GM23338 (cell line): Measurements from ENCODE around the gene ZNF491. TPM values are rescaled to one million over a fixed set of nuclear protein-coding genes. Genes with fewer than 3 reads are reported as not detected.

Source experiments
- ATAC-seq: fragments of 200-7000 bp; cut with Tn5 transposase; 3 replicates; pipeline ENCODE4 v1.9.1; 2020
- DNase-seq: peaks from one replicate; pipeline ENCODE4 v3.0.0-alpha.2; 2015; ENCODE audit warnings: low spot score
- H2AFZ ChIP-seq: fragments of 200-600 bp; sonication (generic); 2 replicates; pipeline ENCODE4 v1.8.0; 2016; ENCODE audit warnings: antibody characterized with exemption, mild to moderate bottlenecking, moderate library complexity
- H3F3A ChIP-seq: fragments of 200-600 bp; sonication (generic); replicated peaks from 2 replicates; pipeline ENCODE4 v1.8.0; 2017; ENCODE audit warnings: antibody characterized with exemption, mixed run types, low read depth
- H3K27ac ChIP-seq: fragments of 200-600 bp; sonication (generic); 2 replicates; pipeline ENCODE4 v1.6.1; 2016; ENCODE audit warnings: low read depth
- H3K27me3 ChIP-seq: fragments of 200-600 bp; sonication (generic); 2 replicates; pipeline ENCODE4 v1.8.0; 2016; ENCODE audit warnings: mild to moderate bottlenecking, mixed run types, moderate library complexity; ENCODE audit not compliant: insufficient read depth
- H3K36me3 ChIP-seq: fragments of 200-600 bp; sonication (generic); 2 replicates; pipeline ENCODE4 v1.8.0; 2016; ENCODE audit warnings: mild to moderate bottlenecking; ENCODE audit not compliant: insufficient read depth
- H3K4me1 ChIP-seq: fragments of 200-600 bp; sonication (generic); 2 replicates; pipeline ENCODE4 v1.8.0; 2016; ENCODE audit warnings: mild to moderate bottlenecking, moderate library complexity; ENCODE audit not compliant: insufficient read depth
- H3K4me2 ChIP-seq: fragments of 200-600 bp; sonication (generic); 2 replicates; pipeline ENCODE4 v1.7.1; 2017; ENCODE audit warnings: mixed run types
- H3K4me3 ChIP-seq: fragments of 200-600 bp; sonication (generic); 2 replicates; pipeline ENCODE4 v1.6.1; 2016; ENCODE audit warnings: mixed run types
- H3K79me2 ChIP-seq: fragments of 200-600 bp; sonication (generic); replicated peaks from 2 replicates; pipeline ENCODE4 v1.8.0; 2017; ENCODE audit warnings: mild to moderate bottlenecking; ENCODE audit not compliant: insufficient read depth
- H3K9me2 ChIP-seq: fragments of 200-600 bp; sonication (generic); 2 replicates; pipeline ENCODE4 v1.8.0; 2017; ENCODE audit not compliant: insufficient read depth
- H4K20me1 ChIP-seq: fragments of 200-600 bp; sonication (generic); replicated peaks from 2 replicates; pipeline ENCODE4 v1.8.0; 2017; ENCODE audit warnings: mild to moderate bottlenecking; ENCODE audit not compliant: insufficient read depth
- H3K27ac Mint-ChIP-seq: 2 replicates; pipeline ENCODE4 v1.8.0; 2020; ENCODE audit warnings: inconsistent platforms, mild to moderate bottlenecking, moderate library complexity, mixed read lengths
- H3K27me3 Mint-ChIP-seq: 3 replicates; pipeline ENCODE4 v1.8.0; 2022; ENCODE audit warnings: low read depth, mild to moderate bottlenecking, moderate library complexity, mixed read lengths, inconsistent platforms; ENCODE audit not compliant: insufficient read depth, poor library complexity
- H3K36me3 Mint-ChIP-seq: 3 replicates; pipeline ENCODE4 v1.8.0; 2021; ENCODE audit warnings: low read depth, mild to moderate bottlenecking, inconsistent platforms, moderate library complexity, mixed read lengths
- H3K4me1 Mint-ChIP-seq: 3 replicates; pipeline ENCODE4 v1.8.0; 2020; ENCODE audit warnings: mild to moderate bottlenecking, inconsistent platforms, mixed read lengths
- H3K4me3 Mint-ChIP-seq: 3 replicates; pipeline ENCODE4 v1.8.0; 2021; ENCODE audit warnings: moderate library complexity, mild to moderate bottlenecking, inconsistent platforms, mixed read lengths
- H3K9me3 Mint-ChIP-seq: 3 replicates; pipeline ENCODE4 v1.8.0; 2020; ENCODE audit warnings: moderate library complexity, mild to moderate bottlenecking, inconsistent platforms, mixed read lengths
- CREB1 ChIP-seq: fragments of 250-450 bp; sonication (Bioruptor Pico); IDR thresholded peaks from 2 replicates; pipeline ENCODE4 v1.5.0; 2020; ENCODE audit warnings: low read depth, mild to moderate bottlenecking, moderate library complexity
- JUNB ChIP-seq: IDR thresholded peaks from one replicate; pipeline ENCODE4 v1.6.1; 2016; ENCODE audit warnings: antibody characterized with exemption; ENCODE audit not compliant: unreplicated experiment
- NANOG ChIP-seq: IDR thresholded peaks from 2 replicates; pipeline ENCODE4 v1.6.1; 2016; ENCODE audit warnings: antibody characterized with exemption, borderline replicate concordance
- POLR2AphosphoS5 ChIP-seq: IDR thresholded peaks from 2 replicates; pipeline ENCODE4 v1.6.1; 2016; ENCODE audit warnings: antibody characterized with exemption, low read depth
- STAT1 ChIP-seq: IDR thresholded peaks from one replicate; pipeline ENCODE4 v1.6.1; 2016; ENCODE audit warnings: antibody characterized with exemption; ENCODE audit not compliant: unreplicated experiment
- ZNF114 ChIP-seq: fragments of 250-450 bp; sonication (Bioruptor Pico); IDR thresholded peaks from 2 replicates; pipeline ENCODE4 v1.5.0; 2020; ENCODE audit warnings: mild to moderate bottlenecking, moderate library complexity
- ZNF331 ChIP-seq: fragments of 250-450 bp; sonication (Bioruptor Pico); IDR thresholded peaks from 2 replicates; pipeline ENCODE4 v1.5.0; 2020; ENCODE audit warnings: low read depth, mild to moderate bottlenecking, moderate library complexity
- polyA plus RNA-seq: library from polyadenylated mRNA; unstranded; fragments of >200 nt; fragmentation: Nextera tagmentation; extraction: Ambion mirVana; gene quantifications from 2 replicates; pipeline ENCODE4 v1.2.1, GENCODE V29; 2016
- total RNA-seq: library from RNA; depleted of rRNA; stranded (reverse); fragments of >200 nt; shearing (Covaris generic); gene quantifications from 2 replicates; pipeline ENCODE4 v1.2.3, GENCODE V29; 2014
- TF ChIP-seq, protein P1 (sequence below): IDR thresholded peaks from one replicate; pipeline ENCODE4 v1.6.1; 2018; ENCODE audit warnings: antibody characterized with exemption; ENCODE audit not compliant: unreplicated experiment
- TF ChIP-seq, protein P2 (sequence below), 2 experiments: fragments of 200-600 bp in 1 of 2; sonication (generic) in 1 of 2; conservative IDR thresholded peaks; 2 replicates each; pipeline versions ENCODE4 v1.5.1 to v1.6.1; 2016 to 2017; ENCODE audit warnings: antibody characterized with exemption in 2 of 2, low read depth in 2 of 2, mild to moderate bottlenecking in 2 of 2, moderate library complexity in 1 of 2
- TF ChIP-seq, protein P3 (sequence below): IDR thresholded peaks from 2 replicates; pipeline ENCODE4 v1.6.1; 2016; ENCODE audit warnings: antibody characterized with exemption

ZNF491 gene
- total and polyA plus RNA-seq, 2 experiments from 2014 or later = 0.32 to 1.3 TPM

DNA sequence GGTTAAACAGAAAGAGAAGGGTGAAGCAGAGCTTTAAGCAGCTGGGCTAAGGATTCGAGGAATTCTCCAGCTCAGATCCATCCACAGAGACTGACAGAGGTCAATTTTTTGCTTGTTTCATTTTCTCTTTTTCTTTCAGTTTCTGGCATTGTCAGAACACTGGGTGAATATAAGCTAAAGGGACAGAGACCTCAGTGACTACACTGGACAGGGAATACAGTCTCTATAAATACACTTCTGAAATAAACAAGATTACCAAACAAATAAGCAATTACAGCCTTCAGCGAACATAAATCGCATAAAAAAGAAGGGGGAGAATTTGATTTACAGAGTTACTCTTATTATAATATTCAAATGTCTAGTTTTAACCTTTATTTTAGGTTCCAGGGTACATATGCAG lies 35.2 kb upstream of the ZNF491 start:
- no peak overlapping the region for H3K4me3 ChIP-seq
- peaks cover 2% of the 10 kb centered on the region for H3K27me3 Mint-ChIP-seq
- DNase-seq (no peak), ATAC-seq (no peak)
- no peaks in the 10 kb centered on the region for H3K79me2 ChIP-seq
- H3K27me3 ChIP-seq = peaks cover 18% of the 10 kb centered on the region
- no peak overlapping the region for H3K27ac Mint-ChIP-seq
- H3K36me3 ChIP-seq = no peaks in the 10 kb centered on the region
- peaks cover 6% of the 10 kb centered on the region; the same call in 2 of the 3 replicates for H3K36me3 Mint-ChIP-seq
- H3K4me3 Mint-ChIP-seq = no peak overlapping the region
- H3K9me2 ChIP-seq = no peaks in the 10 kb centered on the region; the same call in 1 of the 2 replicates
- H3K27ac ChIP-seq = no peak overlapping the region
- H3K4me1 Mint-ChIP-seq = no peaks in the 10 kb centered on the region
- H2AFZ ChIP-seq = no peak overlapping the region
- no peaks in the 10 kb centered on the region for H3F3A ChIP-seq
- TF ChIP-seq ZNF114 (CRISPR knock-in tag) (no peak), STAT1 (no peak), NANOG (no peak), POLR2AphosphoS5 (no peak), ZNF331 (CRISPR knock-in tag) (no peak), JUNB (no peak), CREB1 (no peak)
- TF ChIP-seq, protein P1, sequence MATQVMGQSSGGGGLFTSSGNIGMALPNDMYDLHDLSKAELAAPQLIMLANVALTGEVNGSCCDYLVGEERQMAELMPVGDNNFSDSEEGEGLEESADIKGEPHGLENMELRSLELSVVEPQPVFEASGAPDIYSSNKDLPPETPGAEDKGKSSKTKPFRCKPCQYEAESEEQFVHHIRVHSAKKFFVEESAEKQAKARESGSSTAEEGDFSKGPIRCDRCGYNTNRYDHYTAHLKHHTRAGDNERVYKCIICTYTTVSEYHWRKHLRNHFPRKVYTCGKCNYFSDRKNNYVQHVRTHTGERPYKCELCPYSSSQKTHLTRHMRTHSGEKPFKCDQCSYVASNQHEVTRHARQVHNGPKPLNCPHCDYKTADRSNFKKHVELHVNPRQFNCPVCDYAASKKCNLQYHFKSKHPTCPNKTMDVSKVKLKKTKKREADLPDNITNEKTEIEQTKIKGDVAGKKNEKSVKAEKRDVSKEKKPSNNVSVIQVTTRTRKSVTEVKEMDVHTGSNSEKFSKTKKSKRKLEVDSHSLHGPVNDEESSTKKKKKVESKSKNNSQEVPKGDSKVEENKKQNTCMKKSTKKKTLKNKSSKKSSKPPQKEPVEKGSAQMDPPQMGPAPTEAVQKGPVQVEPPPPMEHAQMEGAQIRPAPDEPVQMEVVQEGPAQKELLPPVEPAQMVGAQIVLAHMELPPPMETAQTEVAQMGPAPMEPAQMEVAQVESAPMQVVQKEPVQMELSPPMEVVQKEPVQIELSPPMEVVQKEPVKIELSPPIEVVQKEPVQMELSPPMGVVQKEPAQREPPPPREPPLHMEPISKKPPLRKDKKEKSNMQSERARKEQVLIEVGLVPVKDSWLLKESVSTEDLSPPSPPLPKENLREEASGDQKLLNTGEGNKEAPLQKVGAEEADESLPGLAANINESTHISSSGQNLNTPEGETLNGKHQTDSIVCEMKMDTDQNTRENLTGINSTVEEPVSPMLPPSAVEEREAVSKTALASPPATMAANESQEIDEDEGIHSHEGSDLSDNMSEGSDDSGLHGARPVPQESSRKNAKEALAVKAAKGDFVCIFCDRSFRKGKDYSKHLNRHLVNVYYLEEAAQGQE = no peak
- TF ChIP-seq, protein P2, sequence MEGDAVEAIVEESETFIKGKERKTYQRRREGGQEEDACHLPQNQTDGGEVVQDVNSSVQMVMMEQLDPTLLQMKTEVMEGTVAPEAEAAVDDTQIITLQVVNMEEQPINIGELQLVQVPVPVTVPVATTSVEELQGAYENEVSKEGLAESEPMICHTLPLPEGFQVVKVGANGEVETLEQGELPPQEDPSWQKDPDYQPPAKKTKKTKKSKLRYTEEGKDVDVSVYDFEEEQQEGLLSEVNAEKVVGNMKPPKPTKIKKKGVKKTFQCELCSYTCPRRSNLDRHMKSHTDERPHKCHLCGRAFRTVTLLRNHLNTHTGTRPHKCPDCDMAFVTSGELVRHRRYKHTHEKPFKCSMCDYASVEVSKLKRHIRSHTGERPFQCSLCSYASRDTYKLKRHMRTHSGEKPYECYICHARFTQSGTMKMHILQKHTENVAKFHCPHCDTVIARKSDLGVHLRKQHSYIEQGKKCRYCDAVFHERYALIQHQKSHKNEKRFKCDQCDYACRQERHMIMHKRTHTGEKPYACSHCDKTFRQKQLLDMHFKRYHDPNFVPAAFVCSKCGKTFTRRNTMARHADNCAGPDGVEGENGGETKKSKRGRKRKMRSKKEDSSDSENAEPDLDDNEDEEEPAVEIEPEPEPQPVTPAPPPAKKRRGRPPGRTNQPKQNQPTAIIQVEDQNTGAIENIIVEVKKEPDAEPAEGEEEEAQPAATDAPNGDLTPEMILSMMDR (conservative IDR thresholded peaks at IDR 0.05; ENCODE audit: low read depth in 2 of 2) = no peak
- TF ChIP-seq, protein P3, sequence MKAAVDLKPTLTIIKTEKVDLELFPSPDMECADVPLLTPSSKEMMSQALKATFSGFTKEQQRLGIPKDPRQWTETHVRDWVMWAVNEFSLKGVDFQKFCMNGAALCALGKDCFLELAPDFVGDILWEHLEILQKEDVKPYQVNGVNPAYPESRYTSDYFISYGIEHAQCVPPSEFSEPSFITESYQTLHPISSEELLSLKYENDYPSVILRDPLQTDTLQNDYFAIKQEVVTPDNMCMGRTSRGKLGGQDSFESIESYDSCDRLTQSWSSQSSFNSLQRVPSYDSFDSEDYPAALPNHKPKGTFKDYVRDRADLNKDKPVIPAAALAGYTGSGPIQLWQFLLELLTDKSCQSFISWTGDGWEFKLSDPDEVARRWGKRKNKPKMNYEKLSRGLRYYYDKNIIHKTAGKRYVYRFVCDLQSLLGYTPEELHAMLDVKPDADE = no peak
- 0 out of 2 replicates have a peak, but pooled peaks cover 3% of the 10 kb centered on the region for H3K4me1 ChIP-seq
- peaks cover 84% of the 10 kb centered on the region for H3K9me3 Mint-ChIP-seq
- H4K20me1 ChIP-seq = no peaks in the 10 kb centered on the region
- H3K4me2 ChIP-seq = no peak overlapping the region

DNA sequence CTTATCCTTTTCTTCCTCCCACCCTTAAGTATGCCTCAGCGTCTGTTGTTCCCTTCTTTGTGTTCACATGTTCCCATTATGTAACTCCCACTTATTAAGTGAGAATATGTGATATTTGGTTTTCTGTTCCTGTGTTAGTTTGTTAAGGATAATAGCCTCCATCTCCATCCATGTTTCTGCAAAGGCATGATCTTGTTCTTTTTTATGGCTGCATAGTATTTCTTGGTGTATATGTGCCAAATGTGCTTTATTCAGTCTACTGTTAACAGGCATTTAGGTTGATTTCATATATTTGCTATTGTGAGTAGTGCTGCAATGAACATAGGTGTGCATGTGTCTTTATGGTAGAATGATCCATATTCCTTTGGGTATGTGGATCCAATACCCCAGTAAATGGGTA lies 34.7 kb upstream of the ZNF491 start:
- Mint-ChIP-seq H3K9me3 (peaks cover 89% of the 10 kb centered on the region), H3K4me1 (no peaks in the 10 kb centered on the region), H3K27ac (no peak overlapping the region), H3K4me3 (no peak overlapping the region), H3K36me3 (peaks cover 6% of the 10 kb centered on the region; the same call in 2 of the 3 replicates), H3K27me3 (peaks cover 2% of the 10 kb centered on the region)
- no peak for DNase-seq
- Histone ChIP-seq H3K27me3 (peaks cover 23% of the 10 kb centered on the region), H3K4me2 (no peak overlapping the region), H3K4me3 (no peak overlapping the region), H3K9me2 (no peaks in the 10 kb centered on the region; the same call in 1 of the 2 replicates), H4K20me1 (no peaks in the 10 kb centered on the region), H3K79me2 (no peaks in the 10 kb centered on the region), H3F3A (no peaks in the 10 kb centered on the region), H2AFZ (no peak overlapping the region), H3K27ac (no peak overlapping the region), H3K4me1 (0 out of 2 replicates have a peak, but pooled peaks cover 3% of the 10 kb centered on the region), H3K36me3 (no peaks in the 10 kb centered on the region)
- ATAC-seq = no peak
- TF ChIP-seq STAT1 (no peak), NANOG (no peak), POLR2AphosphoS5 (no peak)
